GM12874 (cell line): ENCODE measurements around the gene LRP1B.

Experiments used
- TF ChIP-seq, protein P1 (sequence below): IDR thresholded peaks from 2 replicates; pipeline ENCODE4 v1.5.1; 2011; ENCODE audit warnings: low read depth, mild to moderate bottlenecking, control low read depth, low read length, moderate library complexity; ENCODE audit not compliant: insufficient read depth

Gene LRP1B

DNA sequence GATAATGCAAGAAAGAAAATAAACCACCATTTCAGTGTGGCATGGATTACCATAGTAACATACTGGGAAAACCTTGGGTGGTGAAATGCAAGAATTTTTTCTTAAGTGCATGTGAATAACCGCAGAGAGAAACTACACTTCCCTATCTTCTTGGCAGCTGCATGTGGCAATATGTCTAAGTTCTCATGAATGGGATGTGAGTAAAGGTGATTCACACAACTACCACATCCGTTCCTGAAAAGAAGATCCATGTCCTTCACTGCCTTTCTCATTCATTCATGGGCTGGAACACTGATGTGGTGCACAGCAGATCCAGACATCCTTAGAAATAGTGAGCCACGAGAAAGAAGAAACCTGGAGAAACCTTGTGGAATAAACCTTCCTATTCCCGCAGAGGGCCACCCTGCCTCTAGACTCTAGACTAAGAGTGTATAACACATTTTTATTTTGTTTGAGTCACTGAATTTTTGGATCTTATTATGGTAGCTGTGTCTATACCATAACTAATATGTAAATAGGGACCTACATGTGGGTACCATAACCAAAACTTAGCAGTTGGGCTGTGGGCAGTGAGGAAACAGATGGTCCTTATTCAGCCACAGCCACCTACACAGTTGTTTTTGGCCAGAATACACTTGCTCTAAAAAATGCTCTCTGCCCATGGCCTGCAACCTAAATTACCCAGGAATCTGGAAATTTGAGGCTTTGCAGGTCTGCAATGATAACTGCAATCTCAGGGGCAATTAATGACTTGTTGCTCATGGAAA lies 573.3 kb downstream of the LRP1B start:
- TF ChIP-seq, protein P1, sequence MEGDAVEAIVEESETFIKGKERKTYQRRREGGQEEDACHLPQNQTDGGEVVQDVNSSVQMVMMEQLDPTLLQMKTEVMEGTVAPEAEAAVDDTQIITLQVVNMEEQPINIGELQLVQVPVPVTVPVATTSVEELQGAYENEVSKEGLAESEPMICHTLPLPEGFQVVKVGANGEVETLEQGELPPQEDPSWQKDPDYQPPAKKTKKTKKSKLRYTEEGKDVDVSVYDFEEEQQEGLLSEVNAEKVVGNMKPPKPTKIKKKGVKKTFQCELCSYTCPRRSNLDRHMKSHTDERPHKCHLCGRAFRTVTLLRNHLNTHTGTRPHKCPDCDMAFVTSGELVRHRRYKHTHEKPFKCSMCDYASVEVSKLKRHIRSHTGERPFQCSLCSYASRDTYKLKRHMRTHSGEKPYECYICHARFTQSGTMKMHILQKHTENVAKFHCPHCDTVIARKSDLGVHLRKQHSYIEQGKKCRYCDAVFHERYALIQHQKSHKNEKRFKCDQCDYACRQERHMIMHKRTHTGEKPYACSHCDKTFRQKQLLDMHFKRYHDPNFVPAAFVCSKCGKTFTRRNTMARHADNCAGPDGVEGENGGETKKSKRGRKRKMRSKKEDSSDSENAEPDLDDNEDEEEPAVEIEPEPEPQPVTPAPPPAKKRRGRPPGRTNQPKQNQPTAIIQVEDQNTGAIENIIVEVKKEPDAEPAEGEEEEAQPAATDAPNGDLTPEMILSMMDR, result no peak

DNA sequence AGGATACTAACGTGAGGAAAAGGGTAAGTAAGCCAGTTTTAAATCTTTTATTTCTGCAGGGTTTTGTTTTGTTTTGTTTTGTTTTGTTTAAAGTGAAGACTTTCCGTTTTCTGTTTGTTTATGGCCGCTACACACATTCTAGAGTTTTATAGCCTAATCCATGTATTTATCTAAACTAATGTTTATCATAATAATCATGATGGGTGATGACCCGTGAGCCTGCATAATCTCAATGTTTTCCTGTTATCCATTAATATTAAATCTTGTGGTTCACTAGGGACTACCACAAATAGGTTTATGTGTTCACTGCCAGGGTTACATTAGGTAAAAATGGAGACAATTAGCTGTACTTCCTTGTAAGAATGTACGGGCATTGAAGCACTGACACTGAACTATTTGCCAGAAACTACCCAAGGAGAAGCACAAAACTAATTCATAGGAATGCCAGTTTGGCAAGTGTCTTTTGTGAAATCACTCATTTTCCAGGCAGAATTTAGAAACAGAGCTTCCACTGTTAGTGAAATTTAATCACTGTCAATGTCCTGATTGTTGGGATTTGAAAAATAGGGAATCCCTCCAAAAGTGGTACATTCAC lies 574.8 kb downstream of the LRP1B start:
- TF ChIP-seq, protein P1, result no peak

DNA sequence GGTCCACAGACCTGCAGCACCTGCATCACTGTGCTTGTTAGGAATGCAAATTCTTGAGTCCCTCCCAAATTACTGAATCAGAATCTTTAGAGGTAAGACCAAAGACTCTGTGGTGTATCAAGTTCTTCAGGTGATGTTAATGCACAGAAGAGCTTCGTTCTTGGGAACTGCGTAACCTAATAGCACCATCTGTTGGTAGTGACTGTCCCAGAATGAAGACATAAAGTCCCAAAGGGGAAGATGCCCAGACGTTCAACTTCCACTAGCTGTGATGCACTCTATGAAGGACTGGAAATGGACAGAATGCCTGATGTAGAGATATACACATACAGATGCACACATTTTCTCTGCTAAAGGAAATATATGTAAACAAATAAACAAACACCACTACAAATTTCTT lies 576.0 kb downstream of the LRP1B start:
- TF ChIP-seq, protein P1, result peak; percentile 52

DNA sequence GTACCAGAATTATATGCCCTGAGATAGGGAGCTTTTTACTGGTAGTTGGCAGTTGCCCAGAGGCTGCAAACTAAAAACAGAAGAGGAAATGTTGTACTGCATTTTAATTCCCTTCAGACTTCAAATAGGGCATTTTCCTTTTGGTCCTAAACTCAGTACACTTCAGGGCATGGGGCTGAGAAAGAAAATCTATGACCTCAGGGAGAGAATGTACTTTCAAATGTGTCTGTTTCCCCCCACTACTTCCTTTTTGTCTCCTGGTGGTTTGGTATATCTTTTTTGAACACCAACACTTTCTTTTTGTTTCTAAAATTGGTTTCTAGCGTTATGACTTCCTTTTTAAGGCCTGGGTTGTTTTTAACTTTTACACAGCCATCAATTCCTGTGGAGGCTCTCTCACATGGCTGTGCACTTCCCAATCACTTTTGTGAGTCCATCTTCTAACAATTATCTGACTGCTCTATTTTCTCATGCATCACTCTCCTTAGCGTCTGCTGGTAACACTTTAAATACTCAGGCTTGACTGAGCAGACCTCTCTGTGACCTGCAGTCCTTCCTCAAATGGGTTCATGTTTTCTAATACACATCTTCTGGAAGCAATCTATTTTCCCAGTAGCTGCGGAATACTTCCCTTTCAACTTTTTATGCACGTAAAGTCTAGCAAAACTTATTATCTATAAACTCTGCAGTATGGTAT lies 596.0 kb downstream of the LRP1B start:
- TF ChIP-seq, protein P1, result no peak

DNA sequence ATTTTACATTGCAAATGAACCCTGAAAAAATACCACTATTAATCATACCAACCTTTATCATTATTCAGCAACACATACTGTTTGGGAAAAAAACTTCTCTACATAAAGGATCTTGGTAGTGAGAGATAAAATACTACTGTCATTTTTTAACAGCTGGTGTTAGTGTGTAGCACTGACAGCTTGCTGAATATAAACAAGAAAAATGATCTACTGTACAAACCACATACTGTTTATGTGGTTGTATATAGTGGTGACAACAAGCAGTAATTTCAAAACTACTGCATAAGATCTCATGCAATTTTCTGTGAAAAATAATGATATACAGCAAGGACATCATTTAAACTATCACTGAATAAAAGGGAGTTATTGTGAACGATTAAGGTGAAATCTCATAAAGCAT lies 601.2 kb downstream of the LRP1B start:
- TF ChIP-seq, protein P1, result no peak

DNA sequence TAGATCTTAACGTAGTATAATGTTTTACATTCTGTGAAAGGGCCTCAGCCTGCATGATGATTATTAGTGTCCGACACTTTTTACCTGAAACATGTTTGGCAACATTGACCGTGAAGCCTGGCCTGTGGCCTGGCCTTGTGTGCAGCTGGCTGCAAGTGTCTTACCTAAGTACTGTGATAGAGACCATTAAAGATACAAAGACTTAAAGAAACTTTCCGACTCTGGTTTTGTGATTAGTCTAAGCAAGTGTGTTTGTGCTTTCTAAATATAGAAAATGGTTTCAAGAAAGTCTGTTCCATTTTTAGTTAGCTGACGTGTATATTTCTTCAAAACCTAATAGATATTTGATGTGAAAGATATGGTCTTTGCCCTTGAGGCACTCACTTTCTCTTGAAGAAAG lies 601.8 kb downstream of the LRP1B start:
- TF ChIP-seq, protein P1, result no peak

DNA sequence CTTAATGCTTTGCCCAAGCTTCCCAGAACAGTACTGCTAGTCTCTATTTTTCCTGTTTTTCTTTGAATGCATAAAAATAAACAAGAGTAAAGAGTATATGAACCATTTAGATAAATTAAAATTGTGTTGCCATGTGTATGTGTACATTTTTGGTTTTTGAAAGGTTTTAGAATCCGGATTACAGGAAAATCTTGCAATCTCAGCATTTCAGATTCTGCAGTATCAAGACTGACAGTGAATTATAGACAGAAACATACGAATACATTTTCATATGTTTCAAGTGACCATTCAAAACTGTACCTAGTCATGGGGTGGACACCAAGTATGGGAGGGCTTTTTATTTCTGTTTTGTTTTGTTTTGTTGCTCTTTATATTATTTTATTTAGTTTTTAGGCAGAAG lies 604.1 kb downstream of the LRP1B start:
- TF ChIP-seq, protein P1, result no peak
